Neural cell (in vitro differentiated cells): ENCODE data around the gene ARHGEF40. TPM values are rescaled to one million over a fixed set of nuclear protein-coding genes. Genes with fewer than 3 reads are reported as not detected.

ENCODE experiments used
- H2AFZ ChIP-seq: fragments of 200-600, 300-800 bp; sonication (generic), shearing (Covaris generic); 2 replicates; pipeline ENCODE4 v1.6.0; 2014; ENCODE audit warnings: low read depth, mild to moderate bottlenecking, antibody characterized with exemption, low read length, moderate library complexity
- H3F3A ChIP-seq: fragments of 200-600 bp; shearing (Covaris generic); 2 replicates; pipeline ENCODE4 v1.6.1; 2016; ENCODE audit warnings: mild to moderate bottlenecking, moderate library complexity, mixed read lengths, antibody characterized with exemption, low read length; ENCODE audit not compliant: insufficient read depth, poor library complexity, severe bottlenecking
- H3K27ac ChIP-seq: fragments of 200-600, 300-800 bp; sonication (generic), shearing (Covaris generic); 2 replicates; pipeline ENCODE4 v1.5.1; 2014; ENCODE audit warnings: mild to moderate bottlenecking, low read length, moderate library complexity
- H3K27me3 ChIP-seq: fragments of 300-800, 200-600 bp; sonication (generic), shearing (Covaris generic); 2 replicates; pipeline ENCODE4 v1.6.0; 2014; ENCODE audit warnings: mild to moderate bottlenecking, low read depth, low read length, moderate library complexity; ENCODE audit not compliant: insufficient read depth
- H3K36me3 ChIP-seq: fragments of 300-800, 200-600 bp; sonication (generic), shearing (Covaris generic); 2 replicates; pipeline ENCODE4 v1.5.1; 2014; ENCODE audit warnings: mild to moderate bottlenecking, antibody characterized with exemption, low read length, moderate library complexity; ENCODE audit not compliant: insufficient read depth
- H3K4me2 ChIP-seq: fragments of 300-800, 200-600 bp; sonication (generic), shearing (Covaris generic); 2 replicates; pipeline ENCODE4 v1.6.0; 2014; ENCODE audit warnings: mild to moderate bottlenecking, low read length
- H3K4me3 ChIP-seq: fragments of 300-800, 200-600 bp; sonication (generic), shearing (Covaris generic); 2 replicates; pipeline ENCODE4 v1.5.1; 2014; ENCODE audit warnings: mild to moderate bottlenecking, low read length, moderate library complexity
- H3K79me2 ChIP-seq: fragments of 200-600 bp; shearing (Covaris generic); replicated peaks from 2 replicates; pipeline ENCODE4 v1.6.0; 2014; ENCODE audit warnings: mild to moderate bottlenecking, low read length, moderate library complexity; ENCODE audit not compliant: insufficient read depth
- H3K9ac ChIP-seq: fragments of 300-800, 200-600 bp; sonication (generic), shearing (Covaris generic); 2 replicates; pipeline ENCODE4 v1.6.1; 2016; ENCODE audit warnings: mild to moderate bottlenecking, low read length, mixed read lengths
- H3K9me2 ChIP-seq: fragments of 200-600 bp; shearing (Covaris generic); 2 replicates; pipeline ENCODE4 v1.6.1; 2016; ENCODE audit warnings: mild to moderate bottlenecking, low read length, mixed read lengths; ENCODE audit not compliant: insufficient read depth
- H3K9me3 ChIP-seq: fragments of 200-600, 300-800 bp; sonication (generic), shearing (Covaris generic); 2 replicates; pipeline ENCODE4 v1.6.1; 2016; ENCODE audit warnings: mild to moderate bottlenecking, mixed run types, low read length, moderate library complexity, mixed read lengths
- H4K20me1 ChIP-seq: fragments of 200-600 bp; shearing (Covaris generic); 2 replicates; pipeline ENCODE4 v1.6.1; 2016; ENCODE audit warnings: mild to moderate bottlenecking, mixed run types; ENCODE audit not compliant: insufficient read depth
- EP300 ChIP-seq: fragments of 450-650 bp; conservative IDR thresholded peaks from 2 replicates; pipeline ENCODE4 v1.6.1; 2014; ENCODE audit warnings: antibody characterized with exemption, mild to moderate bottlenecking, moderate library complexity; ENCODE audit not compliant: poor library complexity, severe bottlenecking
- EZH2 ChIP-seq: fragments of 200-600, 300-800 bp; shearing (Covaris generic), sonication (generic); IDR thresholded peaks from 2 replicates; pipeline ENCODE4 v1.6.1; 2014; ENCODE audit warnings: antibody characterized with exemption, low read length, borderline replicate concordance, mild to moderate bottlenecking; ENCODE audit not compliant: insufficient read depth, poor library complexity, severe bottlenecking
- MXI1 ChIP-seq: fragments of 450-650 bp; conservative IDR thresholded peaks from 2 replicates; pipeline ENCODE4 v1.6.1; 2014; ENCODE audit warnings: antibody characterized with exemption, mild to moderate bottlenecking; ENCODE audit not compliant: poor library complexity, severe bottlenecking
- POLR2AphosphoS5 ChIP-seq: IDR thresholded peaks from 2 replicates; pipeline ENCODE4 v1.6.1; 2012
- RAD21 ChIP-seq: fragments of 450-650 bp; conservative IDR thresholded peaks from 2 replicates; pipeline ENCODE4 v1.6.1; 2014; ENCODE audit warnings: antibody characterized with exemption, mild to moderate bottlenecking, moderate library complexity
- SMC3 ChIP-seq: fragments of 450-650 bp; conservative IDR thresholded peaks from 2 replicates; pipeline ENCODE4 v1.6.1; 2014; ENCODE audit warnings: antibody characterized with exemption, mild to moderate bottlenecking, moderate library complexity; ENCODE audit not compliant: poor library complexity
- TAF1 ChIP-seq: IDR thresholded peaks from 2 replicates; pipeline ENCODE4 v1.6.1; 2012; ENCODE audit warnings: low read depth
- polyA plus RNA-seq: library from polyadenylated mRNA; depleted of rRNA; stranded (reverse); fragments of >200 nt; gene quantifications from 2 replicates; pipeline ENCODE4 v1.2.3, GENCODE V29; 2014
- TF ChIP-seq, protein P1 (sequence below): IDR thresholded peaks from 2 replicates; pipeline ENCODE4 v1.6.1; 2012; ENCODE audit warnings: borderline replicate concordance
- TF ChIP-seq, protein P2 (sequence below): fragments of 450-650 bp; IDR thresholded peaks from 2 replicates; pipeline ENCODE4 v1.5.1; 2014; ENCODE audit warnings: antibody characterized with exemption, mild to moderate bottlenecking, moderate library complexity; ENCODE audit not compliant: poor library complexity, severe bottlenecking

ARHGEF40 gene
- polyA plus RNA-seq, 1 donor from 2014 or later: 28.9 TPM

GRCh38 chr14:21109377-21110138 is 39.5 kb downstream of the ARHGEF40 start:
- Histone ChIP-seq H2AFZ (no peak overlapping the region), H3K9me3 (no peaks in the 10 kb centered on the region), H3F3A (peaks cover 6% of the 10 kb centered on the region), H3K4me3 (no peak overlapping the region), H3K27me3 (no peaks in the 10 kb centered on the region), H3K79me2 (no peaks in the 10 kb centered on the region), H3K9ac (no peak overlapping the region), H3K36me3 (no peaks in the 10 kb centered on the region), H4K20me1 (no peaks in the 10 kb centered on the region), H3K9me2 (no peaks in the 10 kb centered on the region), H3K4me2 (no peak overlapping the region), H3K27ac (peak overlapping the region; percentile 40)
- TF ChIP-seq POLR2AphosphoS5 (peak; percentile 19), EP300 (no peak)

DNA sequence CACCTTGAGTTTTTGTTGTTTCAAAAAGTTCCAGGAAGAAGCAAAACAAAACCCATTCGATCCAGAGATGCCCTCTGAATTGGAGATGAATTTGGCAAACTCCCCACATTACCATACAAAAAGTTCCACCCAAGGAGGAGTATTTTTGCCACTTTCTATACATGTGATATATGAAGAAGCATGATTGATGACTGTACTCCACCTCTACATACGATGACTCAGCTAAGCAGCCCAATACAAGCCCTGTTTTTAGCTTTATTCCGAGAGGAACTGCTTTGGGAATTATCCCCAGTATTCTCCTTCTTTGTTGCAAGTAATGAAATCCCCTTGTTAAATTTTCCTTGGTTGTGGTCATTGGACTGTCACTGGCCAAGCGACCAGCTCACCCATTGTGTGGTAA is 42.2 kb downstream of the ARHGEF40 start:
- H2AFZ ChIP-seq: no peak overlapping the region
- no peaks in the 10 kb centered on the region for H3K9me2 ChIP-seq
- TF ChIP-seq RAD21 (no peak), TAF1 (no peak), POLR2AphosphoS5 (no peak), MXI1 (no peak), SMC3 (no peak), EP300 (no peak), EZH2 (no peak)
- TF ChIP-seq, protein P1, sequence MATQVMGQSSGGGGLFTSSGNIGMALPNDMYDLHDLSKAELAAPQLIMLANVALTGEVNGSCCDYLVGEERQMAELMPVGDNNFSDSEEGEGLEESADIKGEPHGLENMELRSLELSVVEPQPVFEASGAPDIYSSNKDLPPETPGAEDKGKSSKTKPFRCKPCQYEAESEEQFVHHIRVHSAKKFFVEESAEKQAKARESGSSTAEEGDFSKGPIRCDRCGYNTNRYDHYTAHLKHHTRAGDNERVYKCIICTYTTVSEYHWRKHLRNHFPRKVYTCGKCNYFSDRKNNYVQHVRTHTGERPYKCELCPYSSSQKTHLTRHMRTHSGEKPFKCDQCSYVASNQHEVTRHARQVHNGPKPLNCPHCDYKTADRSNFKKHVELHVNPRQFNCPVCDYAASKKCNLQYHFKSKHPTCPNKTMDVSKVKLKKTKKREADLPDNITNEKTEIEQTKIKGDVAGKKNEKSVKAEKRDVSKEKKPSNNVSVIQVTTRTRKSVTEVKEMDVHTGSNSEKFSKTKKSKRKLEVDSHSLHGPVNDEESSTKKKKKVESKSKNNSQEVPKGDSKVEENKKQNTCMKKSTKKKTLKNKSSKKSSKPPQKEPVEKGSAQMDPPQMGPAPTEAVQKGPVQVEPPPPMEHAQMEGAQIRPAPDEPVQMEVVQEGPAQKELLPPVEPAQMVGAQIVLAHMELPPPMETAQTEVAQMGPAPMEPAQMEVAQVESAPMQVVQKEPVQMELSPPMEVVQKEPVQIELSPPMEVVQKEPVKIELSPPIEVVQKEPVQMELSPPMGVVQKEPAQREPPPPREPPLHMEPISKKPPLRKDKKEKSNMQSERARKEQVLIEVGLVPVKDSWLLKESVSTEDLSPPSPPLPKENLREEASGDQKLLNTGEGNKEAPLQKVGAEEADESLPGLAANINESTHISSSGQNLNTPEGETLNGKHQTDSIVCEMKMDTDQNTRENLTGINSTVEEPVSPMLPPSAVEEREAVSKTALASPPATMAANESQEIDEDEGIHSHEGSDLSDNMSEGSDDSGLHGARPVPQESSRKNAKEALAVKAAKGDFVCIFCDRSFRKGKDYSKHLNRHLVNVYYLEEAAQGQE: no peak
- TF ChIP-seq, protein P2, sequence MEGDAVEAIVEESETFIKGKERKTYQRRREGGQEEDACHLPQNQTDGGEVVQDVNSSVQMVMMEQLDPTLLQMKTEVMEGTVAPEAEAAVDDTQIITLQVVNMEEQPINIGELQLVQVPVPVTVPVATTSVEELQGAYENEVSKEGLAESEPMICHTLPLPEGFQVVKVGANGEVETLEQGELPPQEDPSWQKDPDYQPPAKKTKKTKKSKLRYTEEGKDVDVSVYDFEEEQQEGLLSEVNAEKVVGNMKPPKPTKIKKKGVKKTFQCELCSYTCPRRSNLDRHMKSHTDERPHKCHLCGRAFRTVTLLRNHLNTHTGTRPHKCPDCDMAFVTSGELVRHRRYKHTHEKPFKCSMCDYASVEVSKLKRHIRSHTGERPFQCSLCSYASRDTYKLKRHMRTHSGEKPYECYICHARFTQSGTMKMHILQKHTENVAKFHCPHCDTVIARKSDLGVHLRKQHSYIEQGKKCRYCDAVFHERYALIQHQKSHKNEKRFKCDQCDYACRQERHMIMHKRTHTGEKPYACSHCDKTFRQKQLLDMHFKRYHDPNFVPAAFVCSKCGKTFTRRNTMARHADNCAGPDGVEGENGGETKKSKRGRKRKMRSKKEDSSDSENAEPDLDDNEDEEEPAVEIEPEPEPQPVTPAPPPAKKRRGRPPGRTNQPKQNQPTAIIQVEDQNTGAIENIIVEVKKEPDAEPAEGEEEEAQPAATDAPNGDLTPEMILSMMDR: no peak
- no peaks in the 10 kb centered on the region for H4K20me1 ChIP-seq
- no peaks in the 10 kb centered on the region for H3K27me3 ChIP-seq
- H3K36me3 ChIP-seq: no peaks in the 10 kb centered on the region
- no peak overlapping the region for H3K4me3 ChIP-seq
- no peaks in the 10 kb centered on the region for H3K9me3 ChIP-seq
- no peak overlapping the region for H3K4me2 ChIP-seq
- H3K27ac ChIP-seq: no peak overlapping the region
- H3K79me2 ChIP-seq: no peaks in the 10 kb centered on the region
- H3F3A ChIP-seq: no peaks in the 10 kb centered on the region
- no peak overlapping the region for H3K9ac ChIP-seq
